NCI-H510A treated with DMSO at 0.1 percent for 48 hours (cell line): ENCODE data around the gene ICA1L.

ENCODE experiments used
- DNase-seq: peaks from one replicate; lab custom pipeline; 2025; lab: John Stamatoyannopoulos, UW

The ICA1L gene

GRCh38 chr2:202736826-202737225 is 134.7 kb downstream of the ICA1L start:
- no peak for DNase-seq

DNA sequence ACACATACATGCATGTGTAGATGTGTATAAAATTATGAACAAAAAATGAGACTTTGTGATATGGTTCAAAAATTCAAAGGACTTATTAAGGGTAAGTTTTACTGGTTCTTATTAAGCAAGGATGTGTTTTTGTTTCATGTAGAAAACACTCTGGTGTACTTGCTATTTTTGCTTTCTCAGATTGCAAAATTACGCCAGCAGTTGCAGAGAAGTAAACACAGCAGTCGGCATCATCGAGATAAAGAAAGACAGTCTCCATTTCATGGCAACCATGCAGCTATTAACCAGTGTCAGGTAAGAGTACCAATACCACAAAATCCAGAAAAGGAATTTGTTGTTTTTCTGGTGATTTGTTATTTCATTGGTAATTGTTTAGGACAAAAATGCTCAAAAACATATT is 145.5 kb downstream of the ICA1L start:
- DNase-seq, result no peak

DNA sequence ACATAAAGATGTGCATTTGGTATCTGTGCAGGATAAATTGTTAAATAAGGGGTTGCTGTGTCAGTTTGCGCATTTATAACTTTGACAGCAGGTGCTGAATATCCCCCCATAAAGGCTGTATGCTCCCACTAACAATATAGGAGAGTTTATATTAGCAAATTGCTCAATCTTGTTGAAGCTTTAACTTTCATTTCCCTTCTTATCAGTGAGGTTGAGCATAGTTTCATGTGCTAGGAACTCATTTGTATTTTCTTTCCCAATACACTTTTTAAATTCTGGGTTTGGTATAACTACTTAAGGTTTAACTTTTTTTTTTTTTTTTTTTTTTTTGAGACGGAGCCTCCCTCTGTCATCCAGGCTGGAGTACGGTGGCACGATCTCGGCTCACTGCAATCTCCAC is 147.8 kb downstream of the ICA1L start:
- no peak for DNase-seq
